HG02973 (cell line): Measurements from ENCODE around the gene GSTA4.
"Not testable (repeated sequence)": the region's sequence is repeated elsewhere in the genome, so short reads cannot be mapped to it uniquely, and the experiment has no call there.

Experiments used
- ATAC-seq: cut with Tn5 transposase; IDR thresholded peaks from one replicate; pipeline ENCODE4 v1.9.1; 2021; ENCODE audit warnings: moderate library complexity; ENCODE audit not compliant: unreplicated experiment

The GSTA4 gene

DNA sequence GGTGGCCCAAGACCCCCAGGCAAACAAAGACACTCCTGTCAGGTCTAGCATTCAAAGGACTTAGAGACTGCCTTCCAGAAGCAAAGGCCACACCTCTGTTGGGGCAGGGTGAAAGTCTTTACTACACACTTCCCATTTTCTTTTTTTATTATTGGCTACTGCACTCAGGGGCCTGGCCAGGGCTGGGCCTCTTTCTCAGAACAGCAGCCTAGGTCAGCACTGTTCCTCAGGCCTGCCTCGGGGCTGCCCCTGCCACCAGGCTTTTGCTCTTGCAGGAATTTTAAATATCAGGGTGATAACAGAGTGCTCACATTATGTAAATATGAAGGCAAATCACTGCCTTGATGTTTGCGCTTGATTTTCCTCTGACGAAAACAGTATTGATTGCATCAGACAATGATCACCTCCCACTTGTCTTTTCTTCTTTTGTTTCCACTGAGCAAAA lies 18.5 kb downstream of the GSTA4 start:
- ATAC-seq = no peak

DNA sequence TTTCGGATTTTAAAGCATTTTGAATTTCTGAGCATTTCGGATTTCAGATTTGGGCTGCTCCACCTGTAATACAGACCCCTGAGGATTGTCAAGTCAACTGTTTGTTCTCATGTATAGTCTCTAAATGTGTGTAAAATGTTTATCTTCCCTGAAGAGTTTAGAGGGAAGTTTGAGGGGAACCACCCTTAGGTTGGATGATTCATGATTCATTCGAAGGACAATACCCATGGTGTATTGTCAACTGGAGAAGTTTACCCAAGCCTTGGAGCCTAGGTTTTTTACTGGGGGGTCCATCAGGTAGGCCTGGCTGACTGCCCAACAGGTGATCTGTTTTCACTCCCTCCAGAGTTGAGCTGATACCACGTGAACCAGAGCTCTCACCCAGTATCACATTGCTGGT lies 18.9 kb downstream of the GSTA4 start:
- ATAC-seq = no peak

DNA sequence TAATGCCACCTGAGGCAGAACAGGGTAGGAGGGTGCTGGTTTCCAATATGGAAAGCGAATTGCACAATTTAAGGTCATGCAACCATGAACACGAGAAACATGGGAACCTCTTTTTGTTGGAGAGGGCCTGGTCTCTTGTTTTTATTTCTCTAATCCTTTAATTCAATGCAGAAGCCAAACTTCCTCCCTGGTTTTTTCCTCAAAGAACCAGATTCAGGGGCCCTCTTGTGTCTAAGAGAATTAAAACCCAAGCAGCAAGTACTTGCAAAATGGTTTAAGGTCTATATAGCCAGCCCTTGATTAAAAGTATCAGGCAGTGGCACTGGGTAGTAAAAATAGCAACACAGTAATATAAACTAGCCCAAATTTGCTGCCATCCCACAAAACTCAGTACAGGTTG lies 19.5 kb downstream of the GSTA4 start:
- ATAC-seq = no peak

DNA sequence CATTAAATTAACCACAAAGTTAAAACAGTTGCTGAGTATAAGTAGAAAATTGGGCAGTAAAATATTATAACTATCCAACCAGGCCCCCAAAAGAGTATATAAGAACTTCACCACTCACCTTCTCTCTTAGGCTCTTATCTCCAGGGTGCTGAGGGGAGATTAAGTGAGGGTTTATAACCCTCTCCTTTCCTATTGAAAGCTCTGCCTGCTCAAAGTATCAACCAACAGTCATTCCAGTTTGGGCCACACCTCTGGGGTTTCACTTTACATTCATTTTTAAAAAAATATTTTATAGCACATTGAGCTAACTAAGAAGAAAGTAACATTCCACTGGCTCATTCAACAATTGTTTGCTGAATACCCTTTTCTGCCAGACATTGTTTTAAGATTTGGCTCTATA lies 22.1 kb downstream of the GSTA4 start:
- no peak for ATAC-seq

DNA sequence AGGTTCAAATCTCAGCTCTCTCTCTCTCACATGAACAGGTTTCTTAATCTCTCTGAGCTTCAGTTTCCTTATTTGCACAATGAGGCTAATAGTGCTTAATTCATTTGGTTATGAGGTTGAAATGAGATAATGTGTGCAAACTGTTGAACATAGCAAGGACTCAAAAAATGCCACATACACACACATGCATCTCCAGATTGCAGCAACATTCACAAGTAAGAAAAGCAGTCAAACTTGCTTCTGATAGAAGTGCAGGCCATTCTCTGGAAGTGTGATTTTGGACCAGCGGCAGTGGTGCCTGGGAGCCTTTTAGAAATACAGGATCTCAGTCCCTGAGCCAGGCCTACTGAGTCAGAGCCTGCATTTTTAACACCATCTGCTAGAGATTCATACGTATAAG lies 25.7 kb downstream of the GSTA4 start:
- ATAC-seq = no peak

DNA sequence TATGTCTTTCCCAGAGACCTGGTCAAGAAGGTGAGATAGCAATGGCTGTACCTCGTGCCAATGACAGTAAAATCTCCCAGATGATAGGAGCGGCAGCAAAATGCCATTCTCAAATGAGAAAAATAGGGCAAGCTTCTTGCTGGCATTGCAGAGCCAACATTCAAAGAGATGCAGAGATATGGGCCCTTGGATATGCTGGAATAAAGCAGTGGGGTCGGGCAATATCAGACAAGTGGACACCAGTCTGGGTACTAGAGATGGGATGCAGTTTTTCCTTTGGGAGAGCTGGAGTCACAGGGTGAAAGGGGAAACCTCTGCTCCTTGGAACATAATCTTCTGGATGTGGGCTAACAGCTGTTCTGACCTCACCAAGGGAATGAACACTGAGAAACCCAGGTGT lies 29.0 kb downstream of the GSTA4 start:
- ATAC-seq = no peak

DNA sequence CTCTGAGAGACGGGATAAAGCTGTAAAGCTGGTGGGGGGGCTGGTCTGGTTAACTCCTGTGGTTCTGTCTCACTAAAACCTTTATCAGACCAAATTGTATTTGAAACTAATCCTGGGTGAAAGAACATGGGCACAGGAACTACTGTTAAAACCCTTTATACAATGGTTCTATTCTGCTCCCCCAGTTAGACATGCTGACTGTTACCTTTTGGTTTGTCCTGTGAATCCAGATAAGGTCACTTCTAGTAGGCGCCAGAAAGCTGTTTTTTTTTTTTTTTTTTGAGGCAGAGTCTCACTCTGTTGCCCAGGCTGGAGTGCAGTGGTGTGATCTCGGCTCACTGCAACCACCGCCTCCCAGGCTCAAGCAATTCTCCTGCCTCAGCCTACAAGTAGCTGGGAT lies 29.7 kb downstream of the GSTA4 start:
- no peak for ATAC-seq

DNA sequence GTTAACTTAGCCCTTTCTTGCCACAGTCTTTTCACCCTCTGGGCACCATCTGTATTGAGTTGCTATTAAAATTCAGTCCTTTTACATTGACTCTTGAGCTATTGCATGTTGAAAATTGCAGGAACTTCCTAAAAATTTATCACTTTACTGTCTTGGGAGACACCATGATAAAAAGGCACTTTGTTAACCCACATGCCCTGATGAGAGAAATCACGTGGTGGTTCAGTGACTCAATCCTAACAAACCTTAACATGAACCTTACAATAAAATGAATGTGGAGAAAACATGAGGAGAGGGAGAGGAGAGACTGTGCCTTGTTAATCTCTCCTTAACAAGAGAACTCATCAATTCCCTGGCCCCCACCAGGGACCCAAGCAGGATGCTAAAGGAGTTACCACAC lies 30.8 kb downstream of the GSTA4 start:
- ATAC-seq = no peak

DNA sequence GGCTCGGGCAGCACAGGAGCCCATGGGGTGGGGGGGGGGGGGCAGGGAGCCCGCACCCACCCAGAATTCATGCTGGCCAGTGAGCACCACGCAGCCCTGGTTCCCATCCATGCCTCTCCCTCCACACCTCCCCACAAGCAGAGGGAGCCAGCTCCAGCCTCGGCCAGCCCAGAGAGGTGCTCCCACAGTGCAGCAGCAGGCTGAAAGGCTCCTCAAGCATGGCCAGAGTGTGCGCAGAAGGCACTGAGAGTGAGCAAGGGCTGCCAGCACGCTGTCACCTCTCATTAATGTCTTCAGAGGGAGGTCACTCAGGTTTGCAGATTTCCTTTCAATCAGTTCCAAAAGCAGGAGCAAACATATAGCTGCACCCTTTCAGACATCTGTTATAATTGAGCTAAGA lies 32.4 kb downstream of the GSTA4 start:
- no peak for ATAC-seq

DNA sequence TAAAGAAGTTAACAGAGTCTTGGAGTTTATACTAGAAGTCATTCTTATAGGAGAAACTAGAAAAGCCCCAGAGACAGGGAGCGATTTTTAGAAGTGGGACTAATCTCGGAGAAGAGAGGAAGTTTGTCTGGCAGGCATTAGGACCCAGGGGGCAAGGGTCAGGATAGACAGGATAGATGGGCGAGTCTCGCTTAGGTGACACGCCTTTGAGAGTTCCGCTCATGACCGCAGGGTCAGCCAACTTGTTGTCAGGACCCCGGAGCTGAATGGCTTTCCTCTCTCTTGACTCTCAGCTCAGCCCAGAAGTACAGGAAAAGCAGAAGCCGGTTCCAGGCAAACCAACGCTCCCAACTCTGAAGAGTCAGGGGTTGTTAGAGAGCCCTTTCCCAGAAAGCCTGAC lies 34.1 kb downstream of the GSTA4 start:
- ATAC-seq = not testable (repeated sequence)

DNA sequence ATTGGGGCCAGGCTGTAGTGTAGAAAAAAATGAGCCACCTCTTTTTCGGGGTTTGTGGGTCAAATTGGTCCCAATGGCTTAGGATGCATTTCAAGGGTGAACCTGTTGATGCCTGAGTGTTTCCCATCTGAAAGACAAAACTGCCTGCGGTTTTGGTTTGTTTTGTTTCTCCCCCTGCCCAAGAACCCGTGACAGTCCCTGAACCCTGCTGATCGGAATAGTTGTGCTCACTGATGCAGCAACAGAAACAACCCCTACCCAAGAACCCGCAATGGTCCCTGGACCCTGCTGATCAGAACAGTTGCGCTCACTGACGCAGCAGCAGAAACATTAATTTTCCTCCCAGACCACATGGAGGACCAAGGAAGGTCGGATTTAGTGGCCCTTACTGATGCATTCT lies 34.9 kb downstream of the GSTA4 start:
- ATAC-seq = not testable (repeated sequence)

DNA sequence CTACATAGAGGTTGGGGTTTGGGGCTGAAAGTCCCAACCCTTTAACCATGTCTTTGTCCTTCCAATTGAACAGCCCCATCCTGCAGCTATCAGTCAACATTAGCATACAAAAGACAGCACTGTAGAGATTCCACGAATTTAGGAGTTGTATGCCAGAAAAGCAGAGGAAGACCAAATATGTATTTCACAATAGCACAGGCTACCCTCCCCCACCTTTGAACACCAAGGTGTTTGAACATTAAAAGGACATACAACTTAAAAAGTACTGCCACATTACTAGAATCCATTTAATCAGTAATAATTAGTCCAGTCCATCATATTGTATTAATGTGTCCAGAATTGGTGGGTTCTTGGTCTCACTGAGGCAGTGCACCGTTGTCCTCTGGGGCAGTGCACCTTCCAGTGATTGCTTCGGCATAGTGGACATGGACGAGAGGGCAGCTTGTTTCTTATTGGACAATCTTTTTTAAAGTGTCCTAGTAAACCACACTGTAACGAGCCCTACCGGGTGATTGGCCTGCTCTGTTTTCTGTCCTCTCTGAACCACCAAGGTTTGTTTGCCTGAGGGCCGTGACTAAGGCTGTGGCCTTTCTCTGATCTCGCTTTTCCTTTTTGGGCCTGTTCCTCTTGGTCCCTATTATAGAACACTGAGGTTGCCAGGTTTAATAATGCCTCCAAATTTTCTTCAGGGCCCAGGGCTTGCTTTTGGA lies 36.4 kb downstream of the GSTA4 start:
- no peak for ATAC-seq

DNA sequence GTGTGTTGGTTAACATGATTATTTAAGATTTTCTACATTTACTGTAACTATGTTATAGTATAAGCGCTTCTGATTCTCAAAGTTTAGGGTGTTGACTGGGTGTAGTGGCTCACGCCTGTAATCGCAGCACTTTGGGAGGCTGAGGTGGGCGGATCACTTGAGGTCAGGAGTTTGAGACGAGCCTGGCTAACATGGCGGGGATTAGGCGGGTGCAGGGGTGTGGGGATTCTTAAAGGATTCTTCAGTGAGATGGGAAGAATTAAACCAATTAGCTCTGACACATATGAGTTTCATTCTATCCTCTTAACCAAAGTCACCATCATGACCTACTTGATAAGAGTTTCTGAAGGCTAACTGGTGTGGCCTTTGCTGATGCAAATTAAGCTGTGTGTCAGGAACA lies 39.2 kb downstream of the GSTA4 start:
- no peak for ATAC-seq

DNA sequence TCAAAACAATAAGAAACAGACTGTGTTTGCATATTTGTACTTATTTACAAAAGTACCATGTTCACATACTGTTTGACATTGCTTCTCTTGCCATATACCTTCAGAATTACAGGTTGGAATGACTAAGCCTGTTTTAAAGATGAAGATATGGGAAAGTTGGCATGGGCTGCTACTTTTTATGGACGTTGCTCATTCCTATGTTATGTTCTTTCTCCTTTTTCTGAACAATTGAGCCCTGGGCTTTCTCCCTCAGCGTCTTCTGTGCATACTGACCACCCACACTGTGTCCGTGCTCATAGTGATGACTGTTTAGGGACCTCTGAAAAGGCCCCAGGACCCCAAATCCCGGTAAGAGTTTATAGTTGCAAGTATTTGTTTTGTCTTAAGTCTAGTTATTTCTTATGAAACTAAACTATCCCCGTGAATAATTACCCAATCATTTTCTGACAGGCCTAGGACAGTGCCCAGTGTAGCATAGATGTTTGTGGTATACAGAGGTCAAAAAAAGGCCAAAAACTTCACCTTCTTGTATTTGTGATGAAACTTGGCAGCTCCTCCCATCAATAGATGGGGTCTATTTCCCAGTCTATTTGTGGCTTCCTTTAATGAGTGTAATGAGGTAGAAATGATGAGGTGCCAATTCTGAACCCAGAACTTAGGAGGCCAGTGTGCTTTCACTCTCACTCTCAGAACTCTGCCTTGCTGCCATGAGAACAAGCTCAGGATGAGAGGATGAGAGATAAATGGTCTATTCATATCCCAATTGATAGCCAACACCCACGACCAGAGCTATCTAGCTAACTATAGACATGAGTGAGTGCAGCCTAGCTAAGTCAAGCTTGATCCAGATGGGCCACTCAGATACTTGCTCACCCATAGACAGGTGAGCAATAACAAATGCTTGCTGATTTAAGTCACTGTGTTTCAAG lies 40.9 kb downstream of the GSTA4 start:
- no peak for ATAC-seq

DNA sequence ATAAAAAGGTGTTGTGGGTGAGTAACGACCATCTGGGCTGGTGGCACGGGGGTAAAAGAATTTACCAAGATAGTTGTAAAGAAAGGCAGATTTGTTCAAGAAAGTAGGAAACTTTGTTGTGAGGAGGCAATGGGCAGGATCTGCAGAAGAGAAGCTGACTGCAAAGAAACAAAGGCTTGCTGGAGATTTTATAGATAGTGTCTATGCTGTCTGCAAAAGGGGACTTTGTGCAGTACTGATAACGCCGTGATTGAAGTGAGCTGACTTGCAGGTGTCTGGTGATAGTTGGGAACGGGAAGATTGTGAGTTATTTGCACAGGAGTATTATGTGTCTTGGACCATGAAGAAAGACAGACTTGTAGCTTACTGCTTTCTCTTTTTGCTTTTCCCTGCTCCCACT lies 48.8 kb downstream of the GSTA4 start:
- no peak for ATAC-seq

DNA sequence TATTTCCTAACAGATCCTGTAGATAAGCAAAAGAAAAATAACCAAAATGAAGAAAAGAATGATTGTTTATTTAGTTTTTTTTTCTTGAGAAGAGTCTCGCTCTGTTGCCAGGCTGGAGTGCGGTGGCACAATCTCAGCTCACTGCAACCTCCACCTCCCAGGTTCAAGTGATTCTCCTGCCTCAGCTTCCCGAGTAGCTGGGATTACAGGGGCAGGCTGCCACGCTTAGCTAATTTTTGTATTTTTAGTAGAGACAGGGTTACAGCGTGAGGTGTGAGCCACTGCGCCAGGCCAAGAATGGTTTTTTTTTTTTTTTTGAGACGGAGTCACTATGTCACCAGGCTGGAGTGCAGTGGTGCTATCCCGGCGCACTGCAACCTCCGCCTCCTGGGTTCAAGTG lies 52.3 kb downstream of the GSTA4 start:
- ATAC-seq = not testable (repeated sequence)

DNA sequence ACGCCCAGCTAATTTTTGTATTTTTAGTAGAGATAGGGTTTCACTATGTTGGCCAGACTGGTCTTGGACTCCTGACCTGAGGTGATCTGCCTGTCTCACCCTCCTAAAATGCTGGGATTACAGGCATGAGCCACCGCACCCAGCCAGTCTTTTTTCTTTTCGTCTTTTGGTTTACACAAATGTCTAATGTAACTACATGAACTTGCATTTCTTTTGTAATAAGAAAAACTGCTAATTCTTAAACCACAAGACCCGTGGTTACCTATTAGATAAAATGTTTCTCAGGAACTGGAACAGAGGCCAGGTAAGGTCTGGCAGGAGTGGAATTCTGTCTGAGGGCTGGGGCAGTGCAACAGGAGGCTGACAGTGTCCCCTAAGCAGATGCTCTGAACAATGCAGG lies 52.9 kb downstream of the GSTA4 start:
- no peak for ATAC-seq

DNA sequence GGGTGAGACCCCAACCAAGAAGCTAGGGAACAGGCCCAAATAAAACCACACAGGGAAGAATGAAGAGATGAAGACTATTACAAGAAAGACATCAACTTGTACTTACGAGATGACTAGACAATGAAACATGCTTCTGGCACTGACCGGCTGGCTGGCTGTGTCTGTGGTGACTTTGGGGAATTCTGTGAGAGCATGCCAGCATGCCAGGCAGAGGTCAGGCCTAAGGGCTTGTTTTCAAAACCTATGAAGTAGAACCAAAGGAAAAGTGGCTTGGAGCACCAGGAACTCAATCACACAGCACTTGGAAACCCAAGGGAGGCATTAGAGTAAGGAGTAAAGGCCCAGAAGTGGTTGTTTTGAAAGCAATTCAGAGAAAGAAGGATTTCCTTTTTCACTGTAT lies 57.2 kb downstream of the GSTA4 start:
- ATAC-seq = no peak

DNA sequence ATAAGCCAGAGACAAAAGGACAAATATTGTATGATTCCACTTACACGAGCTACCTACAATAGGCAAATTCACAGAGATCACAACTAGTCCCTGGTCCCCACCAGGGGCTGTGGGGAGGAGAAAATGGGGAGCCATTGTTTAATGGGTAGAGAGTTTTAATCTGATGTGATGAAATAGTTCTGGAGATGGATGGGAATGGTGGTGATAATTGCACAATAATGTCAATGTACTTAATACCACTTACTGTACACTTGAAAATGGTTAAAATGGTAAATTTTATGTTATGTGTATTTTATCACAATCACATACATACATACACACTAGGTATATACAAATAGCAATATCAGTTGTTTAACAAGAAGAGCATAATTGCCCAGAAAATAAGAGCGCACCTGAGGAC lies 61.3 kb downstream of the GSTA4 start:
- no peak for ATAC-seq

DNA sequence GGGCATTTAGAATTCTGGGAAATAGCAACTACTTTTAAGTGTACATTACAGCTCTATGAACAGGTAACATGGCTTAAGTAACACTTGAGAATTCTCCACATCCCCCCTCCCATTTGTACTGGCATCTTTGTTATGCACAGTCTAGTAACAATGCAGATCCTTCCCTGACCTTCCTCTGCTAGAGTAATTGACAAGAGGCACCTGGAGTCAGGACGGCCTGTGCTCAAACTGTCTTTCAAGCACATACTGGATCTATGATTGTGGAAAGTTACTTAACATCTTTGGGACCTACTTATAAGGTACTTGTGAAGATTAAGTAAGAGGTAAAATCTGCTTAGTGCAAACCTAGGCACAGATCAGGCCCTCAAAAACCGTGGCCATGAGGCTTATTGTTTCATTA lies 63.7 kb downstream of the GSTA4 start:
- no peak for ATAC-seq

DNA sequence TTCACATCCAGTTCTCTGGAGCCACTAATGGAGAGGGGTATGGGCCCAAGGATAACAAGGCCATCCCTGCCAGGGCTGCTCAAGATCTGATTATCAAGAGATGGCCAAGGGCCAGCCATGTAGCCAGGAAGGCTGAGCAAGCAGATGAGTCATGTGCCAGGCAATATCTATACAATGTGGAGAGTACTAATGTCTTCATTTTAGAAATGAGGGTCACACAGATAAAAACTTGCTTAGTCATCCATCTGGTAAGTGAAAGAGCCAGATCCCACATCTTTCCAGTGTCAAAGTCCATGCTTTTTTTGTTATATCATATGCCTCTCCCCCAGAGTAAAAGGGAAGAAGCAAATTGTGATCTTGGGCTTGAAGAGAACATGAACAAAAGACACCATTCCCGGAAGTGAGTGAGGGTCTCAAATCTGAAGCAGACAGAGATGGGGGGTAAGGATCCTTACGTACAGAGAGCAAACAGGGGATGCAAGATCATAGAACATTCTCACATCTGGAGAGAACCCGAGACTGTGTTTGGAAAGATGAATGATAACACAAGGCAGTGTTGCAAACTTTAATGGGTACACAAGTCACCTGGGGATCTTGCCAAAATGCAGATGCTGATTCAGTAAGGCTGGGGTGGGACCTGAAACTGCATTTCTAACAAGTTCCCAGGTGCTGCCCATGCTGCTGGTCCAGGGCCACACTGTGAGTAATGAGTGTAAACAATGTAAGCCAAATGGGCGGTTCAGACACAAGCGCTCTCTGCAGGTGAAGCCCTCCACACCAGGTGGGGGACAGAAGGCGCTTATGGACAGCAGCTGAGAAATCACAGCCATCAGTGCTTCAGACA lies 65.5 kb downstream of the GSTA4 start:
- ATAC-seq = no peak
